ENCODE data around the gene STMN3.
A peak's percentile ranks its signal among the peaks of the same experiment; 100 is the strongest.
"Not testable (repeated sequence)": the region's sequence is repeated elsewhere in the genome, so short reads cannot be mapped to it uniquely, and the experiment has no call there.

The STMN3 gene

DNA sequence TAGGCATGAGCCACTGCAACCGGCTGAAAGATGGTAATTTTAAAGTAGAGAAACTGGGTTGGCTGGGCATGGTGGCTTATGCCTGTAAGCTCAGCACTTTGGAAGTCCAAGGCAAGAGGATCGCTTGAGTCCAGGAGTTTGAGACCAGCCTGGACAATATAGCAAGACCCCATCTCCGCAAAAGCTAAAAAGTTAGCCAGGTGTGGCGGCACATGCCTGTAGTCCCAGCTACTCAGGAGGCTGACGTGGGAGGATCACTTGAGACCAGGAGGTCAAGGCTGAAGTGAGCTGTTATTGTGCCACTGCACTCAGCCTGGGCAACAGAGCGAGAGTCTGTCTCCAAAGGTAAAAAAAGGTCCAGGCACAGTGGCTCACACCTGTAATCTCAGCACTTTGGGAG is 22.3 kb downstream of the STMN3 start:
- DNase-seq: not testable (repeated sequence)

DNA sequence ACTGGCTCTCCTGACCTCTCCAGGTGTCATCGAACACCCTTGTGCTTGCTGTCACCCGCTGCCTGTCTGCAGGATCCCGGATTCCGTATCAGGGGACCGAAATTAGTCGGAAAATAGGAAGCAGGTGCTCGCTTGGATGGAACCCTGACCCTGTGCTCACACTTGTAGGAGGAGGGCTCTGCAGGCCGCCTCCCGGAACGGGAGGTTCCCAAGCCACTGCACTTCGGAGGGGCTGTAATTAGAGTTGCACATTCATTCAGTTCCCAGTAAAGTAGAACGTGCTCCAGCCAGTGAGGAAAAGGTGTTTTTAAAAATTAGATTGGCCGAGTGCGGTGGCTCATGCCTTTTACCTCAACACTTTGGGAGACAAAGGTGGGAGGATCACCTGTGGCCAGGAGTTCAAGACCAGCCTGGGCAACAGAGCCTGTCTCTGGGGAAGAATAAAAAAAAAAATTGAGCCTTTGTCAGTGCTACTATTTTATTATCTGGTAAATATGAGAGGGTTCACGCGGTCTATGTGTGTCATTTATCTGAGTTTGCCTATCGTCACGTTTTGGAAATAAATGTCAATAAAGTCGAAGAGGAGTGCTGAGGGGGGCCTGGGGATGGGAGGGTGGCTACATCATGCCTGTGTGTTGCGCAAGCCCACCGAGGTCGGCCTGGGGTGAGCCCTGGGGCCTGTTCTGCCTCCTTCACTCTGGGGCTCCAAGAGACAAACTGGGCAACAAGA is 24.8 kb downstream of the STMN3 start:
- no peak for DNase-seq

GRCh38 chr20:63627751-63628245 is 25.4 kb downstream of the STMN3 start:
- no peak for DNase-seq

GRCh38 chr20:63627129-63627750 is 26.0 kb downstream of the STMN3 start:
- peak; percentile 91 for DNase-seq

DNA sequence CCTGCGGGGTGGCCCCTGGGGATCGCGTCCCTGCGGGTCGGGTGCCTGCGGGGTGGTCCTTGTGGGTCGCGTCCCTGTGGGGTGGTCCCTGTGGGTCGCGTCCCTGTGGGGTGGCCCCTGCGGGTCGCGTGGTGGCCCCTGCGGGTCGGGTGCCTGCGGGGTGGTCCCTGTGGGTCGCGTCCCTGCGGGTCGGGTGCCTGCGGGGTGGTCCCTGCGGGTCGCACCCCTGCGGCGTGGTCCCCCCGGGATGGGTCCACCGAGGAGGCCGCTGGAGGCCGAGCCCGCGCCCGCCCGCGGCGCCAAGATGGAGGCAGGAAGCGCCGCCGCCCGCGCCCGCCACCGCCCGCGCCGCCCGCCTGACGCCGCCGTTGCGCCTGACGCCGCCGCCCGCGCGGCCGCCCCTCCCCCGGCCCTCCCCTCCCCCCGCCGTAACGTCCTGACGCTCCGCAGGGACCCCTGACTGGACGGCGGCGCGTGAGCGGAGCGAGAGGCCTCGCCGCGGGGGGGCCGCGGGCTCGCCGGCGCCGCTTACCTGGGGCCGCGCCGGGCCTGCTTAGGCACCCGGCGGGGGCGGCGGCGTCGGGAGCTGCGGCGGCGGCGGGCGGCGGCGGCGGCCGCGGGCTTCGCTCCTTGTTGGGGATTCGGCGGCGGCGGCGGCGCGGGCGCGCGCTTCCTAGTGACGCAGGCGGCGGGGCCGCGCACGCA is 26.6 kb downstream of the STMN3 start, which contains the start of gene GMEB2:
GMEB2 (minus strand) TSS at position 678 of the 705 bp plus-strand sequence. CDS start 7,704 bp downstream, outside the sequence.
- DNase-seq: no peak

GRCh38 chr20:63625771-63626423 is 27.3 kb downstream of the STMN3 start:
- DNase-seq: no peak

- no peak for DNase-seq
These were observed 28.7 kb downstream of the STMN3 start for GRCh38 chr20:63624486-63624885.

DNA sequence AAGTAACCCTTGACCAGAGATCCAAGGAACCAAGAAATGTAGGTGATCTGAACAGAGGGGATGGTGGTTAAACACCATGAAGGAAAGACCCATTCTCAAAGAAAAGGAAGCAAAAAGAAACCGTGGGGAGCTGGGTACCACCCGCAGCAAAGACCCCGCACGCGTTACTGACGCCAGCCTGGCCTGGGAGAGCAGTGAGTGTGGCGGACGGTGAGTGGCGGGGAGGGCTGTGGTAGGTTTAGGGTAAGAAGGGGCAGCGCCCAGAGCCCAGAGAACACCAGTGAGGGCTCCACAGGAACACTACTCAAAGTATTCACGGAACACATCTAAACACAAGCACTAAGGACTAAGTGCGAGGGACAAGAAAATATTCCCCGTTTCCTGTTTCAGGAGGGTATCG is 30.5 kb downstream of the STMN3 start:
- no peak for DNase-seq

DNA sequence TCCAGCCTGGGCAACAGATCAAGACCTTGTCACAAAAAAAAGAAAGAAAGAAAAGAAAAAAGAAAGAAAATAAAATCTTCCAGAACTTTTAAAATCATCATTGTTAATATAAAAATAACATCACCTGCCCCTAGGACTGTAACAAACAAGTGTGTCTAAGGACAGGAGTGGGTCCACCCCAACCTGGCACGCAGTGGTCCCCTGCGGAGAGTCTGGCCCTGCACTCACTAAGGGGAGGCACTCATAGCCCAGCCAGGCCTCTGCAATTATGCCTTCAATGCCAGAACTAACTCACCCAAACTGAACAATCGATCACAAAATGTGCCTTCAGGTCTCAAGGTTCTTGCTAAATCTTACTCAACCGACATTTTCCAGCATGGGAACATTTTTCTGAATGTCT is 31.1 kb downstream of the STMN3 start:
- DNase-seq: no peak

GRCh38 chr20:63620991-63621390 is 32.2 kb downstream of the STMN3 start:
- DNase-seq: no peak

- no peak for DNase-seq
These were observed 33.7 kb downstream of the STMN3 start for GRCh38 chr20:63619505-63619904.

DNA sequence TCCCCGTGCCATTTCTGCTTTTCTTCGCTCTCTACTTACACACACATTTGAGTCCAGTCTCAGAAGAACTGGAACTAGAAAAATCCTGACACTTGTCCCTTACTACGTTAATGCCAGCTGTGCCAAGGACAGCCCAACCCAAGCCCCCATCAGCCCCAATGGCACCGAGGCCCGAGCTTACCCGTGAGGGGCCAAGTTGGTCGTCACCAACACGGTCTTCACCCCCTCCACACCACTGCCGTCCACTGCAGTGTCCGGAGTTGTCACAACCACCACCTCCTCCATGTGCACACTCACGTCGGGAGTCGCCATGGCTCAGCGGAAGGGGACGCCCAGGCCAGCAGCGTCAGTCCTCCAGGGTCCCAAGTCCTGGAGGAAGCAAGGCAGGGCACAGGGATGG is 34.1 kb downstream of the STMN3 start:
- no peak for DNase-seq

- DNase-seq: no peak
These were observed 34.8 kb downstream of the STMN3 start for GRCh38 chr20:63618291-63618980.

- no peak for DNase-seq
These were observed 35.4 kb downstream of the STMN3 start for GRCh38 chr20:63617876-63618265.

DNA sequence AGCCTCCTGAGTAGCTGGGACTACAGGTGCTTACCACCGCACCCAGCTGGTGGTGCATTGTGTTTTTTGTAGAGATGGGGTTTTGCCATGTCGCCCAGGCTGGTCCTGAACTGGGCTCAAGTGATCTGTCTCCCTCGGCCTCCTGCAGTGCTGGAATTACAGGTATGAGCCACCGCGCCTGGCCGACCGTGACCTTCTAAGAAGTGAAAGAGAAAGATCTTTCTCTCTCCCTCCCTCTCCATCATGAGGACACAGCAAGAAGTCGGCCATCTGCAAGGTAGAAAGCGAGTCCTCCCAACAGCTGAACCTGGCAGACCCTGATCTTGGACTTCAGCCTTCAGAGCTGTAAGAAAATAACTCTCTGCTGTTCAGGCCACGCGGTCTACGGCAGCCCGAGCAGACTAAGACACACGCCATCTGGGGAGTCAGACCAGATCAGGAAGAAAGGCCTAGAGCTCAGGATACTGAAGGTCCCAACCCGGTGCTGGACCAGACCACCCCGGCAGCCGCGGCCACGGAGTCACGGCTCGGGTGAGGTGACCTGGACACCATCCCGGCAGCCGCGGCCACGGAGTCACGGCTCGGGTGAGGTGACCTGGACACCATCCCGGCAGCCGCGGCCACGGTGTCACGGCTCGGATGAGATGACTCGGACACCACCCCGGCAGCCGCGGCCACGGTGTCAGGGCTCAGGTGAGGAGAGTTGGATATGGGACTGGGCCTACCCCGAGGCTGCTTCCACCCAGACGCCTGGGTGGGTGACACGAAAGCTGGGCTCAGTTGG is 35.9 kb downstream of the STMN3 start:
- DNase-seq: no peak

DNA sequence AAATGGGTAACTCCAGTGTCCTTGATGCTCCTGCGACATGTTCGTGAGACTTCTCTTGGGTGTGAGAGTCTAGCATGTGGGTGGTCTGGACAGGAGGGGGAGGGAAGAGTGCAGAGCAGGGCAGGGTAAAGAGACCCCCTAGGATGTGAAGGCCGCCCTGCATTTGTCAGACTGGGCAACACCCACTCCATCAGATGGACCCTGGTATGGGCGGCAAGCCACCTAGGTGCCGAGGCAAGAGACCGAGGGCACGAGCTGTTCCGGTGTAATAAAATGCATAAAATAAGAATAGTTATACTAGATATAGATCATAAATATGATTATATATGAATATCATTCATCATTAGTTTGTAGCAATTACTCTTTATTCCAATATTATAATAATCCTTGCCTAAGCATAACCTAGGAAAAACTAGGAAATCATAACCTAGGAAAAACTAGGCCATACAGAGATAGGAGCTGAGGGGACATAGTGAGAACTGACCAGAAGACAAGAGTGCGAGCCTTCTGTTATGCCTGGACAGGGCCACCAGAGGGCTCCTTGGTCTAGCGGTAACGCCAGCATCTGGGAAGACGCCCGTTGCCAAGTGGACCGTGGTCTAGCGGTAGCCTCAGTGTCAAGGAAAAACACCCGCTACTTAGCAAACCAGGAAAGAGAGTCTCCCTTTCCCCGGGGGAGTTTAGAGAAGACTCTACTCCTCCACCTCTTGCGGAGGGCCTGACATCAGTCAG is 39.2 kb downstream of the STMN3 start:
- DNase-seq: not testable (repeated sequence)

DNA sequence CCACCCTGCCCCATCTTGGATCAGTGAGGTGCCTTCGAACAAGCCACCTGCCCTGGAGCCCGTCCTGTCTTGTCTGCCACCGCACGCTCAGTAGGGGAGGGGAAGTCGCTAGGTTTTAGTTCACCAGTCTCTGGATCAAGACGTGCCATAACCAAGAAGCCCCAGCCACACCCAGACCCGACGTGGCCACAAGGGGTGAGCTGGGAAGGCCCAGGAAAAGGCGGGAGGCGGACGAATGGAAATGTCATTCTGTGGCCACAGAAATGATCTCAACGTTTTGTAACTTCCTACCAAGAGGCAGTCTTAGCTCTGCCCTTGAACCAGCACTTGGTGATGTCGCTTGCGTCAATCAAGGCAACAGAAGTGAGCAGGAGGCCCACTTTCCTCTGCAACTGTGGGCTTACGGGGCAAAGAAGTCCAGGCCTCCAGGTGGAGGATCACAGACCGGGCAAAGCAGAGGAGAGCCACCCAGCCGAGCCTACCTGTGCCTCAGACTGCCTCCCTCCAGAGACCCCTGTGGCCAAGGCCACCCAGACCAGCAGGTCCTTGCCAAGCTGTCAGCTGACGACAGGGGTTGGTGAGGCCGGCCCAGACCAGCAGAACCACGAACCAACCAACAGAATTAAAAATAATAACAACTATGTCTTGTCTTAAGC is 40.8 kb downstream of the STMN3 start:
- no peak for DNase-seq

DNA sequence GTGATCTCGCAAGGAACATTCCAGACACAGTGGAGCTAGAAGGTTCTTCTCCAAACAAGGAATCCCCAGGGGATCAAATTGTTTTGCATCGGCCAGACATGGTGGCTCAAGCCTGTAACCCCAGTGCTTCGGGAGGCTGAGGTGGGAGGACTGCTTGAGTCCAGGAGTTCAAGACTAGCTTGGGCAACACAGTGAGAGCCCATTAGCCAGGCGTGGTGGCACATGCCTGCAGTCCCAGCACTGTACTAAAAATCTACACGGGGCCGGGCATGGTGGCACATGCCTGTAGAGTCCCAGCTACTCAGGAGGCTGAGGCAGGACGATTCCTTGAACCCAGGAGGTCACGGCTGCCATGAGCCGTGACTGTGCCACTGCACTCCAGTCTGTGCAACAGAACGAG is 41.6 kb downstream of the STMN3 start:
- no peak for DNase-seq

GRCh38 chr20:63610581-63611435 is 42.4 kb downstream of the STMN3 start:
- no peak for DNase-seq
